Measurements from ENCODE around the gene FOSL2. TPM values are rescaled to one million over a fixed set of nuclear protein-coding genes. Genes with fewer than 3 reads are reported as not detected.

FOSL2 gene
- polyA plus RNA-seq, 1 donor (not counting 4 experiments of a cell fraction or from before 2014, with no cell fraction given) = 24.1 TPM

DNA sequence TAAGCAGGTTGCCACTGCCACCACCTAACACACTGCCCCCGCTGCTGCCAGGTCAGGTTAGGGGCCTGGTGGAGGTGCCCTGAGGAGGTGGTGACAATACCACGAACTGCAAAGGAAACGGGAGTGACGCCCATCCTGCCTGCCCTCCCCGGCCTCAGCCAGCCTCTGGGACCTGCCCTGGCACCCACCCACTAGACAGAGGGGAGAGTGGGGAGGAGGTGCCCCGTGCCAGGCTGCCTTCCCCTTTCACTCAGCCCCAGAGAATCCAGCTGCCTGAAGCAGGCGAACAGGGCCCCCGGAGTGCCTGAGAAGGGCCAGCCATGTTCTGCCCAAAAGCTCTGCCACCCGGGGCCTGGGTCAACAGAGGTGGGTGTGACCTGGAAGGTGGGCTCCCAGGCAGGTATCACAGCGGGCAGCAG is 44.5 kb upstream of the FOSL2 start:
- Histone ChIP-seq H3K4me2 (ENCODE audit: control insufficient read depth, extremely low read depth, insufficient read depth, low read depth, low read length) (no peak overlapping the region), H3K4me1 (ENCODE audit: control insufficient read depth, extremely low read depth, insufficient read depth, low read length) (no peaks in the 10 kb centered on the region), H3K79me2 (ENCODE audit: control insufficient read depth, insufficient read depth, low read length) (no peaks in the 10 kb centered on the region), H3K9ac (ENCODE audit: control insufficient read depth, extremely low read depth, insufficient read depth, low read length) (no peak overlapping the region), H3K9me1 (ENCODE audit: control insufficient read depth, extremely low read depth, insufficient read depth, low read length) (no peaks in the 10 kb centered on the region), H3K9me3 (ENCODE audit: control insufficient read depth, low read depth, low read length) (no peaks in the 10 kb centered on the region), H3K36me3 (ENCODE audit: control insufficient read depth in 2 of 2, extremely low read depth in 1 of 2, insufficient read depth in 2 of 2, low read length in 2 of 2) (no peaks in the 10 kb centered on the region), H3K4me3 (ENCODE audit: control insufficient read depth in 2 of 3, extremely low read depth in 1 of 3, insufficient read depth in 2 of 3, low read depth in 1 of 3, low read length in 3 of 3) (no peak overlapping the region), H4K20me1 (ENCODE audit: control insufficient read depth, extremely low read depth, insufficient read depth, low read length) (no peaks in the 10 kb centered on the region), H3K27me3 (ENCODE audit: control insufficient read depth, extremely low read depth, insufficient read depth, low read length) (no peaks in the 10 kb centered on the region), H3K27ac (ENCODE audit: control insufficient read depth, insufficient read depth, low read length) (no peak overlapping the region), H2AFZ (ENCODE audit: control insufficient read depth, low read length) (no peak overlapping the region)
- dilution Hi-C loops (cut with MboI; ENCODE audit: extremely low pct_ligation_motif_present, low sequenced_read_pairs) = no loop called here
- DNase-seq (ENCODE audit: low read depth, low spot score) (no peak), FAIRE-seq (no peak)
- TF ChIP-seq, protein P1, sequence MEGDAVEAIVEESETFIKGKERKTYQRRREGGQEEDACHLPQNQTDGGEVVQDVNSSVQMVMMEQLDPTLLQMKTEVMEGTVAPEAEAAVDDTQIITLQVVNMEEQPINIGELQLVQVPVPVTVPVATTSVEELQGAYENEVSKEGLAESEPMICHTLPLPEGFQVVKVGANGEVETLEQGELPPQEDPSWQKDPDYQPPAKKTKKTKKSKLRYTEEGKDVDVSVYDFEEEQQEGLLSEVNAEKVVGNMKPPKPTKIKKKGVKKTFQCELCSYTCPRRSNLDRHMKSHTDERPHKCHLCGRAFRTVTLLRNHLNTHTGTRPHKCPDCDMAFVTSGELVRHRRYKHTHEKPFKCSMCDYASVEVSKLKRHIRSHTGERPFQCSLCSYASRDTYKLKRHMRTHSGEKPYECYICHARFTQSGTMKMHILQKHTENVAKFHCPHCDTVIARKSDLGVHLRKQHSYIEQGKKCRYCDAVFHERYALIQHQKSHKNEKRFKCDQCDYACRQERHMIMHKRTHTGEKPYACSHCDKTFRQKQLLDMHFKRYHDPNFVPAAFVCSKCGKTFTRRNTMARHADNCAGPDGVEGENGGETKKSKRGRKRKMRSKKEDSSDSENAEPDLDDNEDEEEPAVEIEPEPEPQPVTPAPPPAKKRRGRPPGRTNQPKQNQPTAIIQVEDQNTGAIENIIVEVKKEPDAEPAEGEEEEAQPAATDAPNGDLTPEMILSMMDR (optimal IDR thresholded peaks at IDR 0.05 in 1 of 3, IDR thresholded peaks at IDR 0.05 in 1 of 3, conservative IDR thresholded peaks at IDR 0.05 in 1 of 3; ENCODE audit: extremely low read depth in 1 of 3, insufficient read depth in 2 of 3, low read length in 3 of 3) = no peak
- no peak for TF ChIP-seq EZH2 (IDR thresholded peaks at IDR 0.05; ENCODE audit: low read length)

DNA sequence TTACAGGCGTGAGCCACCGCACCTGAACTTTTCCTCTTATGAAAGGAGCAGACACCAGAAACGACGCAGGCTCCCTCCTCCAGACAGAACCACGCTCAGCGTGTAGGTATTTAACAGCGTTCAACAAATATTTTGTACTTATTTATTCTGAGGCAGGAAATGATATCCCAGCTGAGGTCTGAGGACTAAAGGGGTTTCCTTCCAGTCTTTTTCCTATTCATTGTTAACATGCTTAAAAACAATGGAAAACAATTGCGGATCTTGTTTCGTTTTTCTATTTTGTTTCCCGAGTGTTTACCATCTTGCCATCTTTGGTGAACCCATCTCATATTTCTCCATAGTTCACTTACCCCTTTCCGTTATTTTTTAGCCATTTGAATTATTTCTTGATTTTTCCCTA is 43.7 kb upstream of the FOSL2 start:
- Histone ChIP-seq H2AFZ (ENCODE audit: control insufficient read depth, low read length) (no peak overlapping the region), H3K36me3 (ENCODE audit: control insufficient read depth in 2 of 2, extremely low read depth in 1 of 2, insufficient read depth in 2 of 2, low read length in 2 of 2) (no peaks in the 10 kb centered on the region), H3K27me3 (ENCODE audit: control insufficient read depth, extremely low read depth, insufficient read depth, low read length) (no peaks in the 10 kb centered on the region), H4K20me1 (ENCODE audit: control insufficient read depth, extremely low read depth, insufficient read depth, low read length) (no peaks in the 10 kb centered on the region), H3K4me3 (ENCODE audit: control insufficient read depth in 2 of 3, extremely low read depth in 1 of 3, insufficient read depth in 2 of 3, low read depth in 1 of 3, low read length in 3 of 3) (no peak overlapping the region), H3K9me1 (ENCODE audit: control insufficient read depth, extremely low read depth, insufficient read depth, low read length) (no peaks in the 10 kb centered on the region), H3K27ac (ENCODE audit: control insufficient read depth, insufficient read depth, low read length) (no peak overlapping the region), H3K4me1 (ENCODE audit: control insufficient read depth, extremely low read depth, insufficient read depth, low read length) (no peaks in the 10 kb centered on the region), H3K79me2 (ENCODE audit: control insufficient read depth, insufficient read depth, low read length) (no peaks in the 10 kb centered on the region), H3K9me3 (ENCODE audit: control insufficient read depth, low read depth, low read length) (no peaks in the 10 kb centered on the region), H3K4me2 (ENCODE audit: control insufficient read depth, extremely low read depth, insufficient read depth, low read depth, low read length) (no peak overlapping the region), H3K9ac (ENCODE audit: control insufficient read depth, extremely low read depth, insufficient read depth, low read length) (no peak overlapping the region)
- no peak for TF ChIP-seq EZH2 (IDR thresholded peaks at IDR 0.05; ENCODE audit: low read length)
- TF ChIP-seq, protein P1 (optimal IDR thresholded peaks at IDR 0.05 in 1 of 3, IDR thresholded peaks at IDR 0.05 in 1 of 3, conservative IDR thresholded peaks at IDR 0.05 in 1 of 3; ENCODE audit: extremely low read depth in 1 of 3, insufficient read depth in 2 of 3, low read length in 3 of 3) = no peak
- FAIRE-seq = no peak
- dilution Hi-C loops (cut with MboI; ENCODE audit: extremely low pct_ligation_motif_present, low sequenced_read_pairs) = no loop called here
- no peak for DNase-seq (ENCODE audit: low read depth, low spot score)
